GM23338 (cell line): ENCODE data around the gene KIF17. TPM values are rescaled to one million over a fixed set of nuclear protein-coding genes. Genes with fewer than 3 reads are reported as not detected.

Experiments
- ATAC-seq: fragments of 200-7000 bp; cut with Tn5 transposase; 3 replicates; pipeline ENCODE4 v1.9.1; 2020
- DNase-seq: peaks from one replicate; pipeline ENCODE4 v3.0.0-alpha.2; 2015; ENCODE audit warnings: low spot score
- H2AFZ ChIP-seq: fragments of 200-600 bp; sonication (generic); 2 replicates; pipeline ENCODE4 v1.8.0; 2016; ENCODE audit warnings: antibody characterized with exemption, mild to moderate bottlenecking, moderate library complexity
- H3F3A ChIP-seq: fragments of 200-600 bp; sonication (generic); replicated peaks from 2 replicates; pipeline ENCODE4 v1.8.0; 2017; ENCODE audit warnings: antibody characterized with exemption, mixed run types, low read depth
- H3K27ac ChIP-seq: fragments of 200-600 bp; sonication (generic); 2 replicates; pipeline ENCODE4 v1.6.1; 2016; ENCODE audit warnings: low read depth
- H3K27me3 ChIP-seq: fragments of 200-600 bp; sonication (generic); 2 replicates; pipeline ENCODE4 v1.8.0; 2016; ENCODE audit warnings: mild to moderate bottlenecking, mixed run types, moderate library complexity; ENCODE audit not compliant: insufficient read depth
- H3K36me3 ChIP-seq: fragments of 200-600 bp; sonication (generic); 2 replicates; pipeline ENCODE4 v1.8.0; 2016; ENCODE audit warnings: mild to moderate bottlenecking; ENCODE audit not compliant: insufficient read depth
- H3K4me1 ChIP-seq: fragments of 200-600 bp; sonication (generic); 2 replicates; pipeline ENCODE4 v1.8.0; 2016; ENCODE audit warnings: mild to moderate bottlenecking, moderate library complexity; ENCODE audit not compliant: insufficient read depth
- H3K4me2 ChIP-seq: fragments of 200-600 bp; sonication (generic); 2 replicates; pipeline ENCODE4 v1.7.1; 2017; ENCODE audit warnings: mixed run types
- H3K4me3 ChIP-seq: fragments of 200-600 bp; sonication (generic); 2 replicates; pipeline ENCODE4 v1.6.1; 2016; ENCODE audit warnings: mixed run types
- H3K79me2 ChIP-seq: fragments of 200-600 bp; sonication (generic); replicated peaks from 2 replicates; pipeline ENCODE4 v1.8.0; 2017; ENCODE audit warnings: mild to moderate bottlenecking; ENCODE audit not compliant: insufficient read depth
- H3K9me2 ChIP-seq: fragments of 200-600 bp; sonication (generic); 2 replicates; pipeline ENCODE4 v1.8.0; 2017; ENCODE audit not compliant: insufficient read depth
- H4K20me1 ChIP-seq: fragments of 200-600 bp; sonication (generic); replicated peaks from 2 replicates; pipeline ENCODE4 v1.8.0; 2017; ENCODE audit warnings: mild to moderate bottlenecking; ENCODE audit not compliant: insufficient read depth
- H3K27ac Mint-ChIP-seq: 2 replicates; pipeline ENCODE4 v1.8.0; 2020; ENCODE audit warnings: inconsistent platforms, mild to moderate bottlenecking, moderate library complexity, mixed read lengths
- H3K27me3 Mint-ChIP-seq: 3 replicates; pipeline ENCODE4 v1.8.0; 2022; ENCODE audit warnings: low read depth, mild to moderate bottlenecking, moderate library complexity, mixed read lengths, inconsistent platforms; ENCODE audit not compliant: insufficient read depth, poor library complexity
- H3K36me3 Mint-ChIP-seq: 3 replicates; pipeline ENCODE4 v1.8.0; 2021; ENCODE audit warnings: low read depth, mild to moderate bottlenecking, inconsistent platforms, moderate library complexity, mixed read lengths
- H3K4me1 Mint-ChIP-seq: 3 replicates; pipeline ENCODE4 v1.8.0; 2020; ENCODE audit warnings: mild to moderate bottlenecking, inconsistent platforms, mixed read lengths
- H3K4me3 Mint-ChIP-seq: 3 replicates; pipeline ENCODE4 v1.8.0; 2021; ENCODE audit warnings: moderate library complexity, mild to moderate bottlenecking, inconsistent platforms, mixed read lengths
- H3K9me3 Mint-ChIP-seq: 3 replicates; pipeline ENCODE4 v1.8.0; 2020; ENCODE audit warnings: moderate library complexity, mild to moderate bottlenecking, inconsistent platforms, mixed read lengths
- POLR2AphosphoS5 ChIP-seq: IDR thresholded peaks from 2 replicates; pipeline ENCODE4 v1.6.1; 2016; ENCODE audit warnings: antibody characterized with exemption, low read depth
- ZNF331 ChIP-seq: fragments of 250-450 bp; sonication (Bioruptor Pico); IDR thresholded peaks from 2 replicates; pipeline ENCODE4 v1.5.0; 2020; ENCODE audit warnings: low read depth, mild to moderate bottlenecking, moderate library complexity
- polyA plus RNA-seq: library from polyadenylated mRNA; unstranded; fragments of >200 nt; fragmentation: Nextera tagmentation; extraction: Ambion mirVana; gene quantifications from 2 replicates; pipeline ENCODE4 v1.2.1, GENCODE V29; 2016
- total RNA-seq: library from RNA; depleted of rRNA; stranded (reverse); fragments of >200 nt; shearing (Covaris generic); gene quantifications from 2 replicates; pipeline ENCODE4 v1.2.3, GENCODE V29; 2014
- TF ChIP-seq, protein P1 (sequence below): fragments of 250-450 bp; sonication (Bioruptor Pico); IDR thresholded peaks from 2 replicates; pipeline ENCODE4 v1.5.0; 2020; ENCODE audit warnings: mild to moderate bottlenecking, moderate library complexity
- TF ChIP-seq, protein P2 (sequence below), 2 experiments: fragments of 200-600 bp in 1 of 2; sonication (generic) in 1 of 2; conservative IDR thresholded peaks; 2 replicates each; pipeline versions ENCODE4 v1.5.1 to v1.6.1; 2016 to 2017; ENCODE audit warnings: antibody characterized with exemption in 2 of 2, low read depth in 2 of 2, mild to moderate bottlenecking in 2 of 2, moderate library complexity in 1 of 2

KIF17 gene
- total and polyA plus RNA-seq, 2 experiments from 2014 or later, result 5.9 to 18.6 TPM

DNA sequence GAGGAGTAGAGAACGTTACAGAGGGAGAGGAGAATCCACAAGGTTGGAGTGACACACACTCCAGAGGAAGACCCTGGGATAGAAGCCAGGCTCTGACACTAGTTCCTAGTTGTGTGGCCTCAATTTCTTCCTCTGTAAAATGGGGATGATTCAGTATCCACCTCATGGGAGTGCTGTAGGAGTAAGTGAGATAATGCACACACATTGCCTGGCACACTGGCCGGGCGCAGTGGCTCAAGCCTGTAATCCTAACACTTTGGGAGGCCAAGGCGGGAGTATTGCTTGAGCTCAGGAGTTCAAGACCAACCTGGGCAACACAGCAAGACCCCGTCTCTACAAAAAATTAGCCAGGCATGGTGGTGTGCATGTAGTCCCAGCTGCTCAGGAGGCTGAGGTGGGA, 8.9 kb downstream of the KIF17 start (continued):
- TF ChIP-seq, protein P1, sequence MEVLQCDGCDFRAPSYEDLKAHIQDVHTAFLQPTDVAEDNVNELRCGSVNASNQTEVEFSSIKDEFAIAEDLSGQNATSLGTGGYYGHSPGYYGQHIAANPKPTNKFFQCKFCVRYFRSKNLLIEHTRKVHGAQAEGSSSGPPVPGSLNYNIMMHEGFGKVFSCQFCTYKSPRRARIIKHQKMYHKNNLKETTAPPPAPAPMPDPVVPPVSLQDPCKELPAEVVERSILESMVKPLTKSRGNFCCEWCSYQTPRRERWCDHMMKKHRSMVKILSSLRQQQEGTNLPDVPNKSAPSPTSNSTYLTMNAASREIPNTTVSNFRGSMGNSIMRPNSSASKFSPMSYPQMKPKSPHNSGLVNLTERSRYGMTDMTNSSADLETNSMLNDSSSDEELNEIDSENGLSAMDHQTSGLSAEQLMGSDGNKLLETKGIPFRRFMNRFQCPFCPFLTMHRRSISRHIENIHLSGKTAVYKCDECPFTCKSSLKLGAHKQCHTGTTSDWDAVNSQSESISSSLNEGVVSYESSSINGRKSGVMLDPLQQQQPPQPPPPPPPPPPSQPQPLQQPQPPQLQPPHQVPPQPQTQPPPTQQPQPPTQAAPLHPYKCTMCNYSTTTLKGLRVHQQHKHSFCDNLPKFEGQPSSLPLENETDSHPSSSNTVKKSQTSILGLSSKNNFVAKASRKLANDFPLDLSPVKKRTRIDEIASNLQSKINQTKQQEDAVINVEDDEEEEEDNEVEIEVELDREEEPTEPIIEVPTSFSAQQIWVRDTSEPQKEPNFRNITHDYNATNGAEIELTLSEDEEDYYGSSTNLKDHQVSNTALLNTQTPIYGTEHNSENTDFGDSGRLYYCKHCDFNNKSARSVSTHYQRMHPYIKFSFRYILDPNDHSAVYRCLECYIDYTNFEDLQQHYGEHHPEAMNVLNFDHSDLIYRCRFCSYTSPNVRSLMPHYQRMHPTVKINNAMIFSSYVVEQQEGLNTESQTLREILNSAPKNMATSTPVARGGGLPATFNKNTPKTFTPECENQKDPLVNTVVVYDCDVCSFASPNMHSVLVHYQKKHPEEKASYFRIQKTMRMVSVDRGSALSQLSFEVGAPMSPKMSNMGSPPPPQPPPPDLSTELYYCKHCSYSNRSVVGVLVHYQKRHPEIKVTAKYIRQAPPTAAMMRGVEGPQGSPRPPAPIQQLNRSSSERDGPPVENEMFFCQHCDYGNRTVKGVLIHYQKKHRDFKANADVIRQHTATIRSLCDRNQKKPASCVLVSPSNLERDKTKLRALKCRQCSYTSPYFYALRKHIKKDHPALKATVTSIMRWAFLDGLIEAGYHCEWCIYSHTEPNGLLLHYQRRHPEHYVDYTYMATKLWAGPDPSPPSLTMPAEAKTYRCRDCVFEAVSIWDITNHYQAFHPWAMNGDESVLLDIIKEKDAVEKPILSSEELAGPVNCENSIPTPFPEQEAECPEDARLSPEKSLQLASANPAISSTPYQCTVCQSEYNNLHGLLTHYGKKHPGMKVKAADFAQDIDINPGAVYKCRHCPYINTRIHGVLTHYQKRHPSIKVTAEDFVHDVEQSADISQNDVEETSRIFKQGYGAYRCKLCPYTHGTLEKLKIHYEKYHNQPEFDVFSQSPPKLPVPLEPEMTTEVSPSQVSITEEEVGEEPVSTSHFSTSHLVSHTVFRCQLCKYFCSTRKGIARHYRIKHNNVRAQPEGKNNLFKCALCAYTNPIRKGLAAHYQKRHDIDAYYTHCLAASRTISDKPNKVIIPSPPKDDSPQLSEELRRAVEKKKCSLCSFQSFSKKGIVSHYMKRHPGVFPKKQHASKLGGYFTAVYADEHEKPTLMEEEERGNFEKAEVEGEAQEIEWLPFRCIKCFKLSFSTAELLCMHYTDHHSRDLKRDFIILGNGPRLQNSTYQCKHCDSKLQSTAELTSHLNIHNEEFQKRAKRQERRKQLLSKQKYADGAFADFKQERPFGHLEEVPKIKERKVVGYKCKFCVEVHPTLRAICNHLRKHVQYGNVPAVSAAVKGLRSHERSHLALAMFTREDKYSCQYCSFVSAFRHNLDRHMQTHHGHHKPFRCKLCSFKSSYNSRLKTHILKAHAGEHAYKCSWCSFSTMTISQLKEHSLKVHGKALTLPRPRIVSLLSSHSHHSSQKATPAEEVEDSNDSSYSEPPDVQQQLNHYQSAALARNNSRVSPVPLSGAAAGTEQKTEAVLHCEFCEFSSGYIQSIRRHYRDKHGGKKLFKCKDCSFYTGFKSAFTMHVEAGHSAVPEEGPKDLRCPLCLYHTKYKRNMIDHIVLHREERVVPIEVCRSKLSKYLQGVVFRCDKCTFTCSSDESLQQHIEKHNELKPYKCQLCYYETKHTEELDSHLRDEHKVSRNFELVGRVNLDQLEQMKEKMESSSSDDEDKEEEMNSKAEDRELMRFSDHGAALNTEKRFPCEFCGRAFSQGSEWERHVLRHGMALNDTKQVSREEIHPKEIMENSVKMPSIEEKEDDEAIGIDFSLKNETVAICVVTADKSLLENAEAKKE (CRISPR knock-in tag), result no peak

DNA sequence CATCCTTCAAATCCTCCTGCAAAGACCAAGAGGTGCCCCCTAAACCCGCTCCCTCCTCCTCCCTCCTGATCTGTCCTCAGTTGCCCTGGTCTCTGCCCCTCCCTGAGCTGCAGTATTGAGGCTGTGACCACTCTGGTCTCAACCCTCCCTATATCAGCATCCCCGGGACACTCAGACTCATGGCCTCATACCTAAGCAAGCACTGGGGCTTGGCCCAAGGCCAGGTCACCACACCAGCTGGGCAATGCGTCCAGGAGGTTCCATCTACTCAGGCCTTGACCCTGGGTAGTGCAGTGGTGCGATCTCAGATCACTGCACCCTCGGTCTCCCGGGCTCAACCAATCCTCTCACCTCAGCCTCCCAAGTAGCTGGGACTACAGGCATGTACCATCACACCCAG, 9.8 kb downstream of the KIF17 start:
- Histone ChIP-seq H3K4me1 (no peaks in the 10 kb centered on the region), H2AFZ (no peak overlapping the region), H3K27me3 (no peaks in the 10 kb centered on the region), H3F3A (0 out of 2 replicates have a peak, but pooled peaks cover 4% of the 10 kb centered on the region), H3K4me3 (no peak overlapping the region), H4K20me1 (peaks cover 4% of the 10 kb centered on the region; the same call in 1 of the 2 replicates), H3K36me3 (no peaks in the 10 kb centered on the region; the same call in 1 of the 2 replicates), H3K9me2 (no peaks in the 10 kb centered on the region), H3K79me2 (no peaks in the 10 kb centered on the region), H3K4me2 (no peak overlapping the region), H3K27ac (no peak overlapping the region)
- H3K27me3 Mint-ChIP-seq, result peaks cover 7% of the 10 kb centered on the region
- H3K4me1 Mint-ChIP-seq, result no peaks in the 10 kb centered on the region
- peaks cover 26% of the 10 kb centered on the region for H3K36me3 Mint-ChIP-seq
- no peak overlapping the region for H3K27ac Mint-ChIP-seq
- TF ChIP-seq, protein P2, sequence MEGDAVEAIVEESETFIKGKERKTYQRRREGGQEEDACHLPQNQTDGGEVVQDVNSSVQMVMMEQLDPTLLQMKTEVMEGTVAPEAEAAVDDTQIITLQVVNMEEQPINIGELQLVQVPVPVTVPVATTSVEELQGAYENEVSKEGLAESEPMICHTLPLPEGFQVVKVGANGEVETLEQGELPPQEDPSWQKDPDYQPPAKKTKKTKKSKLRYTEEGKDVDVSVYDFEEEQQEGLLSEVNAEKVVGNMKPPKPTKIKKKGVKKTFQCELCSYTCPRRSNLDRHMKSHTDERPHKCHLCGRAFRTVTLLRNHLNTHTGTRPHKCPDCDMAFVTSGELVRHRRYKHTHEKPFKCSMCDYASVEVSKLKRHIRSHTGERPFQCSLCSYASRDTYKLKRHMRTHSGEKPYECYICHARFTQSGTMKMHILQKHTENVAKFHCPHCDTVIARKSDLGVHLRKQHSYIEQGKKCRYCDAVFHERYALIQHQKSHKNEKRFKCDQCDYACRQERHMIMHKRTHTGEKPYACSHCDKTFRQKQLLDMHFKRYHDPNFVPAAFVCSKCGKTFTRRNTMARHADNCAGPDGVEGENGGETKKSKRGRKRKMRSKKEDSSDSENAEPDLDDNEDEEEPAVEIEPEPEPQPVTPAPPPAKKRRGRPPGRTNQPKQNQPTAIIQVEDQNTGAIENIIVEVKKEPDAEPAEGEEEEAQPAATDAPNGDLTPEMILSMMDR (conservative IDR thresholded peaks at IDR 0.05; ENCODE audit: low read depth in 2 of 2), result no peak
- TF ChIP-seq ZNF331, result no peak
- no peak for TF ChIP-seq POLR2AphosphoS5
- 0 out of 3 replicates have a peak, but pooled peaks cover 1% of the 10 kb centered on the region for H3K9me3 Mint-ChIP-seq
- DNase-seq (no peak), ATAC-seq (no peak)
- H3K4me3 Mint-ChIP-seq, result no peak overlapping the region
